Sciatic nerve (tissue), 2 donors: ENCODE data around the gene MED16. TPM values are rescaled to one million over a fixed set of nuclear protein-coding genes. Genes with fewer than 3 reads are reported as not detected.
"Not testable (repeated sequence)": the region's sequence is repeated elsewhere in the genome, so short reads cannot be mapped to it uniquely, and the experiment has no call there.

Experiments used
- ATAC-seq: fragments of 200-7000 bp; cut with Tn5 transposase; one replicate; pipeline ENCODE4 v1.9.1; 2020; ENCODE audit warnings: mild to moderate bottlenecking, moderate library complexity
- DNase-seq: peaks from one replicate; pipeline ENCODE4 v3.0.0-alpha.2; 2020; ENCODE audit warnings: low spot score
- intact Hi-C: fragments of 100-400 bp; cut with DNase I; formaldehyde crosslinking; loops from one replicate; pipeline ENCODE4 v1.14.2; 2022
- total RNA-seq: library from RNA; stranded (reverse); fragmentation: NEBNext Ultra II Directional; extraction: Animal tissue kit (Norgen Biotek cat#: 25700); gene quantifications from one replicate; pipeline ENCODE4 v1.2.1, GENCODE V29; 2021
- donor health status: DM: no; HTN: no; CAD: no.
- donor health status: DM: no; HTN: no; CAD: no.

The MED16 gene
- total RNA-seq, 1 donor from 2014 or later: 55.7 TPM

DNA sequence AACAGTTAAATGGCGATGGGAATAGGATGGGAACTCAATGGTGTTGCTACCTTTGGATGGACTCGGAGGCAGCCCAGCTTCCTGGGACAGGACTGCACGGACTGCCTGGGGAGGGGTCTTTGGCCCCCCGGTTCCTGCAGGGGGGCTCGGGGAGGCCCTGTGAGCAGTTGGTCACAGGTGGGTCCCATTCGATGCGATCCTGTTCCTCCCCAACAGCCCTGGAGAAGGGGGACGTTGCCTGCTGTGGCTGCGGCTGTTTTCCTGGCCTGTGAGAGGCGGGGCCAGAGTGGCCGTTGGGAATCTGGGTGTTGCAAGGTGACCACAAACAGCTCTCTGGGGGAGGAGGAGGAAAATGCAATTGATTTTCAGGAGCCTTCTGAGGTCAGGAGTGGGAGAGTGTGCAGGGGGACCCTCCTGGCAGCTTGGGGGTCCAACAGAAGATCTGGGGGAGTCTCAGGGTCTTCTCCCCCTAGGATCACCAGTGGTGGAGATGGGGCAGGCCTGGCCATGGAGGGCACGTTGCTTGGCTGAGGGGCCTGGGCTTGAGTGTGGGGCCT lies 69.3 kb downstream of the MED16 start:
- ATAC-seq: no peak
- intact Hi-C loops: no loop called here
- DNase-seq: no peak

DNA sequence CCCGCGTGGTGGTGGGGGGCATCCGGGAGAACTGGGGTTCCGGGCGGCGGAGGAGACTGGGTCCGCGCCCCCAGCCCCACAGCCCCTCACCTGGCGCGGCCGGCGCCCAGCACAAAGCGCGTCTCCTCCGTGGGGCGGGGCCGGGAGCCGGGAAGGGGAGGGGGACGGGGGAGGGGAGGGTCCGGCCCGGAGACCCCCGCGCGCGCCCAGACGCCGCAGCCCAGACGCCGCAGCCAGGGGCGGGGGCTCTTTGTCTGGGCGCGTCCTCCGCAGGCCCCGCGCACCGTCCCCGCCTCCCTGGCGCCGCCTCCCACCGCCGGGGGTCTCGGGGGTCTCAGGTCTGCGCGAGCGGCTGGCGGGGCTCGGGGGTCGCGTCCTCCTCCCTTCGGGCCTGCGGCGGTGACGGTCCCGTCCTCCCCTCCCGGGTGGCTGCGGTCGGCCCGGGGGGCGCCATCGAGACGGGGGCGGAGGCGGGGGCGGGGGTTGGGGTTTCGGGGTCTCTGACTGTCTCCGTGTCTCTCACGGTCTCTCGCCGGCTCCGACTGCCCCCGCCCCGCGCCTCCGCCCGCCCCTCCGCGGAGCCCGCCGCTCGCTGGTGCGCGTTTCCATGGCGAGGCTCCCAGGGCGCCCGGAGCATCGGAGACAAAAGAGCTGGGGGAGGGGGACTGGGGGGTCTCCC lies 71.0 kb downstream of the MED16 start, which contains the start of gene PLPPR3:
Gene PLPPR3 (minus strand): TSS at position 131 of the 679 bp plus-strand sequence. CDS start 396 bp downstream, outside the sequence.
- ATAC-seq (no peak), DNase-seq (no peak)
- intact Hi-C loops: no loop called here

DNA sequence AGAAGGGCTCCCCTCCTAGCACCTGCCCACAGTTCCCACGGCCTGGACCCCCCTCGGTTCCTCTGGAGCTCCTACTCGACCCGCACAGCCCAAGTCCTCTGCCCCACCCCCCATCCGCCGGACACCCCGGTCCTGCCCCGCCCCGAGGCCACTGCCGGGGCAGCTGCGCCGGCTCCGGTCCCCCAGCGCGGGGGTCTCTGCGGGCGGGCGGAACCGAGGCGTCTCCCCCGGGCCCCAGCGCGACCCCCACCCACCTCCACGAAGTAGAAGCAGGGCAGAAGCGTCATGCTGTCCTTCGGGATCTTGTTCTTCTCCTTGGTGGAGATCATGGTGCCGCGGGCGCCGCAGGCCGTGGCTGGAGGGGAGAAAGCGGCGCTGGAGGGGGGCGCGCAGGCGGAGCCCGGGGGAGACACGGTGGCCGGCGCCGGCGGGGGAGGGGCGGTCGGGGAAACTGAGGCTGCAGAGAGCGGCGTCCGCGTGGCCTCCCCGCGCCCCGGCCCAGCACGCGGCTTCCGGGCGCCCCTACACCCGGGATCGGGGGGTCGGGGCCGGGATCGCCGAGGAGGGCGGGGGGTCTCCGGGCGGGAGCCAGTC lies 71.7 kb downstream of the MED16 start:
- ATAC-seq (no peak), DNase-seq (no peak)
- intact Hi-C loops: no loop called here

DNA sequence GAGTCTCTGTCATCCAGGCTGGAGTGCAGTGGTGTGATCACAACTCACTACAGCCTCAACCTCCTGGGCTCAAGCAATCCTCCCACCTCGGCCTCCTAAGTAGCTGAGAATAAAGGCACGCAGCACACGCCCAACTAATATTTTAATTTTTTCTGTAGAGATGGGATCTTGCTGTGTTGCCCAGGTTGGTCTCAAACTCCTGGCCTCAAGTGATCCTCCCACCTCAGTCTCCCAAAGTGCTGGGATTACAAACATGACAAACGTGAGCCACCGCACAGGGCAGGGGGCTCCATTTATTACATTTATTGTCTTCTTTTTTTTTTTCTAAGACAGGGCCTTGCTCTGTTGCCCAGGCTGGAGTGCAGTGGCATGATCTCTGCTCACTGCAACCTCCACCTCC lies 72.8 kb downstream of the MED16 start:
- ATAC-seq, DNase-seq, intact Hi-C loops: not testable (repeated sequence)

Other genes with a start within 250 kb of the MED16 start
- gene RNF126, start 230.0 kb downstream of the MED16 start, total RNA-seq: 33.1 TPM
- 108 TPM for gene FSTL3, start 216.8 kb downstream of the MED16 start, total RNA-seq
- gene PRSS57, start 197.7 kb downstream of the MED16 start, total RNA-seq: not detected
- gene PALM, start 184.3 kb downstream of the MED16 start, total RNA-seq: 130 TPM
- gene MISP, start 142.1 kb downstream of the MED16 start, total RNA-seq: 0.45 TPM
- 217 TPM for gene PTBP1, start 95.7 kb downstream of the MED16 start, total RNA-seq
- gene PLPPR3, start 71.2 kb downstream of the MED16 start, total RNA-seq: not detected
- gene AZU1, start 65.3 kb downstream of the MED16 start, total RNA-seq: 1.9 TPM
- 0.71 TPM for gene PRTN3, start 52.2 kb downstream of the MED16 start, total RNA-seq
- 2.1 TPM for gene ELANE, start 40.9 kb downstream of the MED16 start, total RNA-seq
- gene CFD, start 33.5 kb downstream of the MED16 start, total RNA-seq: 405 TPM
- gene RNU6-9, start 297 bp upstream of the MED16 start, total RNA-seq: not detected
- 48.9 TPM for gene R3HDM4, start 20.0 kb upstream of the MED16 start, total RNA-seq
- gene KISS1R, start 24.1 kb upstream of the MED16 start, total RNA-seq: not detected
- 13.6 TPM for gene ARID3A, start 32.8 kb upstream of the MED16 start, total RNA-seq
- 20.3 TPM for gene WDR18, start 91.2 kb upstream of the MED16 start, total RNA-seq
- gene GRIN3B, start 107.2 kb upstream of the MED16 start, total RNA-seq: not detected
- 146 TPM for gene TMEM259, start 127.9 kb upstream of the MED16 start, total RNA-seq
- gene RNU6-2, start 128.3 kb upstream of the MED16 start, total RNA-seq: not detected
- 120 TPM for gene CNN2, start 133.4 kb upstream of the MED16 start, total RNA-seq
- 17.3 TPM for gene ABCA7, start 146.9 kb upstream of the MED16 start, total RNA-seq
- gene ARHGAP45, start 174.0 kb upstream of the MED16 start, total RNA-seq: 26.2 TPM
- 99.8 TPM for gene POLR2E, start 202.2 kb upstream of the MED16 start, total RNA-seq
- 239 TPM for gene GPX4, start 210.8 kb upstream of the MED16 start, total RNA-seq